ENCODE data around the gene MPEG1.

MPEG1 gene

DNA sequence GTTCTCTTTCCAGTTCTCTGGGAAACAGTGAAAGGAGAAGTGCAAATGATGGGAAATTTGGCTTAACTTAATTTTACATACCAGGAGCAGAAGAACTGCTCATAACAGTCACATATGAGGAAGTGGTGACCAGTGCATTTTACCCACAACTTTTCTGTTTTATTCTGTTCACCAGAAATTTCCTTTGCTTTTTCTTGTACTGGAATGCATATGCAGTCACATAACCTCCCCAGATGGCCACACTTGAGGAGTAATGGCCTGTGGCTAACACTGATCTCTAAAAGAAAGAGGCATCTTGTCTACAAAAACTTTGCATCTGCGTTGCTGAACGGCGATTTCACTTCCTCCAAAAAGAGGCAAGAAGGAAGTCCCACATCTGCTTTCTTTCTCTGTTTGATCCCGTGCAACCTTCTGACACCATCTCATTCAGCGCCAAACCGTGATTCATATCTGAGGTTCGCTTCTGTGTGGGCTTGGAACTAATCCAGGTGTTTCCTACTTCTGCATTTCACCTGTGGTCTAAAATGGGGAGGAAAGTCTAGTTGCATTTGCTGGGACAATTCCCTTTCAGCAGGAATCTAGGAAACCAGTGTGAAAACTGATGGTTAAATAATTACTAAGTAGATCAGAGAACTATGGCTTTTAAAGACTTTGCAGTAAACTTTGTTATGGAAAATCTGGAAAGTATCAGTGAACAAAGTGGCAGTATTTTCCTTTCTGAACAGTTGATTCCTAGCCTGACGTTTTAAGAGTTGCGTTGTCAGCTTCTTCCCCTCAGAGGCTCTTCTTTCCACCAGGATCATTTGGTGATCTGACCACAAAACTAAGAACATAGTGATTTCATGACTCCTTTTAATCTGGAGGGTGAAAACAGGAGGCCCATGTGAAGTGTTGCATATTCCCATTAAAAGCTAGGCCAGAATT, 4.2 kb upstream of the MPEG1 start:
- no peak for DNase-seq

DNA sequence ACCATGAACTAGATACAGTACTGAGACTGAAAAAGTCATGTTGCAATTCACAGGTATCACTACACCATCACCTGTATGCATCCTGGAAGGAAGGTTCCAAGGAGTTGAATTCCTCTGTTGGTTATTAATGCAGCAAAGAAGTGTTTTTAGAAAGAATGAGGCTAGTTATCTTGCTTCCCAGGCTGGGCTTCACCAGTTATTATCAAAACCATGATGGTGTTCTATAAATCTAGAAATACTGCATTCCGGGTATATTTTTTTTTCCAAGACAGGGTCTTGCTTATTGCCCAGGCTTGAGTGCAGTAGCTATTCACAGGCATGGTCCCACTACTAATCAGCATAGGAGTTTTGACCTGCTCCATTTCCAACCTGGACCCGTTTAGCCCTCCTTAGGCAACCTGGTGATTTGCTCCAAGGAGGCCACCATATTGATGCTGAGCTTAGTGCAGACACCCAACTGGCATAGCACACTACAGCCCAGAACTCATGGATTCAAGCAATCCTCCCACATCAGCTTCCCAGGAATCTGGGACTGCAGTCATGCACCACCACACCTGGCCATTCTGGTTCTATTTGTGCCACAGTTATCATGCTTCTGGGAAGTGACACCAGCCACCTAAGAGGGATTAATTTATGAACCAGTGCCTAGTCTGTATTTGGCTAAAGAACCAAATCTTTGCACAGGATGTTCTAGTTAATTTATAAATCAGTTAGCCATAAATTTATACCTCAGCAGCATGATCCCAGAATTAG, 1.6 kb upstream of the MPEG1 start:
- DNase-seq: no peak

DNA sequence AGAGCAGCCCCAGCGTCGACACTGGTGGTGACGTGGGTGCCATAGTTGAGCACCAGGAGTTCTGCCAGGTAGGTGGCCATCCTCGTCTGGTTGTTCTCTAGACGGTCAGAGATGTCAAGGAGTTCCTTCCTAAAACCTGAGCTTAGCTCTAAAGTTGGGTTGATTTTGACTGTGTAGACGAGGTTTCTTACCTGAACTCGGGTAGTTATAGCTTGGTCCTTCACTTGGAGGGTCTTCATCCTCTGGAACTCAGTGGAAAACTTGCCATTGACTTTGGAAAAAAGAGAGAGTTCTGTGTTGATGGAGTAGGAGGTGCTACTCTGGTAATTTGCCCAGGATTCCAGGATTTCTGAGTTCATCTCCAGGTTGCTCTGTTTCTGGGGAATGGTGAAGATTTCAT, 505 bp downstream of the MPEG1 start:
- no peak for DNase-seq

DNA sequence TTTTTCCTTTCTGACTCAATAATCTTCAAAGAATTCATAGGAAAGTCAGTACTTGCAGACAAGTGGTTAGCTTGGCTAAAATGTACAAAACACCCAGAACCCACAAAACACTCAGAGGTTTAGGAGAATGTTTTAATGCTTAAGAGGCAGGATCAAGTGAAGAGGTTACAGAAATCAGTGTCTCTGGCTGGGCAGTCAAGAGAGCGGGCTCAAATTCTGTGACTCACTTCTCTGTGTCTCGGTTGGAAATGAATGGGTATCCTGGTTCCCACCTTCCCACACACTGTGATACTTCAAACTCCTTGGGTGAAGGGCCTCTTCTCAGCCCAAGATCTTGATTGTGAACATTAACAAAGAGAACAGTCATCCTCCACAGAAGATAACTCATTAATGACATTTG, 3.8 kb downstream of the MPEG1 start:
- DNase-seq: no peak

DNA sequence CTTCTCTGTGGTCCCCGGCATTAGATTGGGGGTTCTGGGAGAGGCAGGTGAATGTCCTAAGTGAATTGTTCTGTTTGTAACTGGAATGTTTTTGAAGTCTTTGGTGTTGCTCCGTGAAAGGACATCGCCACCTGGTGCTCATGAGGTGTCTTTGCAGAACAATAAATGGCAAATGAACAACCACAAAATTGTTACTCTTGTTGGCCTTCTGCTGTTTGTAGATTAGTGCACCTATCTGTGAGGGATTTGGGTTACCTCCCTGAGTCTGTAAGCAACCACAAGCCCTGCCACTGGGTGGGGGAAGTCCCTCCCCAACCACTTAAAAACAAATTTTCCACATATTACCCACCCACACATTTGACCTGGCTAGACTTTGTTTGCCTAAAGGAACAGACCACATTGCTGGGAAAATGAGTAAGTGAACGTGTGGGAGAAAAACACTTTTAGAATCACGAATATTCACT, 4.7 kb downstream of the MPEG1 start:
- DNase-seq: no peak

DNA sequence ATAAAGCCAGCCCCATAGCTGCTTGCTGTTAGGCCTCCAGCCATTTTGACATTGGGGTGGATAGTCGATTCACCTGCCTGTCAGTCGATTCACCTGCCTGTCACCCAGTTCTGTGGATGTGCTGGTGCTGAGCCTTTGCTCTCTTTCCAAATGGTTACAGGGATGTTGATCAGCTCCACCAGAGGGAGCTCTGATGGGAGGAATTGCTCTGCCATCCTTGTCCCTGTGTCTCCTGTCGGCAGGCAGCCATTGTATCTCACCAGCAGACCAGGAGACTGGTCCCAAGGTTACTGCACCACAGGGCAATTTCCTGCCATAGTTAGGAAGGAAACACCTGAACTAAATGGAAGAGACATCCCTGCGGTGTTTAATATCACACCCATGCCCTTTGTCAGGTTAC, 6.1 kb downstream of the MPEG1 start:
- DNase-seq: no peak

DNA sequence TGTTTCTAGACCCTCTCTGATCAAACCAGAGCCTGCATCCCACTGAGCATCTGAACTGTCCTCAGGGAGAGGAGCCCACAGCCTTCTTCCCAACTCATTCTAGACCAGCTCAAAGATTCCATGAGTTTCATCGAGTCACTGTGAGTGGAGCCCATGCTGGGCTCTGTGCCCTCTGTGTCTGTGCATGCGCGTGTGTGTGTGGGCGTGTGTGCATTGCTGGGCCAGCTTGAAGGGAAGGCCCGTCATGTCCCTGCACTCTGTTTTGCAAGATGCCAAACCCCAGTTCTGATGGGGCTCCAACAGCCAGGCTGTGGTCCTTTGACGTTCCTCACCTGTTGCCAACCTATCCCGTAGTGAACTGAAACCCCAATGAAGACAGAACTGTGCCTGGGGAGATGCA, 7.1 kb downstream of the MPEG1 start:
- DNase-seq: no peak

DNA sequence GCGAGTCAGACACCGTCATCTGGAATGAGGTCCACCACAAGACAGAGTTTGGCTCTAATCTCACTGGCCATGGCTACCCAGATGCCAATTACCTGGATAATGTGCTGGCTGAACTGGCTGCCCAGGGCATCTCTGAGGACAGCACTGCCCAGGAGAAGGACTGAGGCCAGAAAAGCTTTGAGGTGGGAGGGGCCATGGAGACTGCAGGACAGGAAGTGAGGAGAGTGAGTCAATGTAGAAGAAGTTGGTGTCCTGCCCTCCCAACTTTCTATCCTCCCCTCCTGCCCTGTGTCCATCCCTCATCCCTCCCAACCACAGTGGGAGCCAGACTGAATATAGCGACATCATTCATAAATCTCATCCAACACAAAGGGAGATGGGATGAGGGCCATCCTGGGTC, 8.0 kb downstream of the MPEG1 start:
- DNase-seq: no peak

DNA sequence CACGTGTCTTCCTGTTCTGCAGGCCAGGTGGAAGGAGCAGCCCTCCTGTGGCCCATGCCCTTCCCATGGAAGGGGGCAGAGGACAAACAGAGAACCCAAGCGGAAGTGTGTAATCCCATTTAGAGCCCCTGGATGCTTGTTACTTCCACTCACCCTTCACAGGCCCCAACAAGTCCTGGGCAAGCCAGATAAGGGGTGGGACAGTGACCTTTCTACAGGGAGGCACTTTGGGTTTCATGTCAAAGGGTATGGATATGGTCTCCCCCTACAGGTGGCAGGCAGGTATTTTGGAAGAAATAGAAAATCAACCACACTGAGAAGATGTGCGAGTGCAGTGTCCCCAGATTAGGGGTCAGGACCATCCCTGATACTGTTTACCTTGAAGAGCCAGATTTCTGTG, 11.4 kb downstream of the MPEG1 start:
- DNase-seq: no peak

DNA sequence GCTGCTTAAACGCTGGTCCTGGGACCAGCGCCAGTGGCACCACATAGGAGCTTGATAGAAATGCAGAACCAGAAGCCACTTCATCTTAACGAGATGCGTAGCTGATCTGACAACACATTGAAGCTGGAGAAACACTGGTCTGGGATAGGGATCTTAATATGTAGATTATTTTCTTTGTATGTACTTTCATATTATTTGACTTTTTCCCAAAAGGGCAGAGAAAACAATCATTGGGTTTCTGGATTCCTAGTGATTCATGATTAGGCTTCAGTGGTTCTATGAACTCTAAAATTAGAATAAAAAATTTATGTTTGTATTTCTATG, 12.3 kb downstream of the MPEG1 start:
- DNase-seq: no peak

DNA sequence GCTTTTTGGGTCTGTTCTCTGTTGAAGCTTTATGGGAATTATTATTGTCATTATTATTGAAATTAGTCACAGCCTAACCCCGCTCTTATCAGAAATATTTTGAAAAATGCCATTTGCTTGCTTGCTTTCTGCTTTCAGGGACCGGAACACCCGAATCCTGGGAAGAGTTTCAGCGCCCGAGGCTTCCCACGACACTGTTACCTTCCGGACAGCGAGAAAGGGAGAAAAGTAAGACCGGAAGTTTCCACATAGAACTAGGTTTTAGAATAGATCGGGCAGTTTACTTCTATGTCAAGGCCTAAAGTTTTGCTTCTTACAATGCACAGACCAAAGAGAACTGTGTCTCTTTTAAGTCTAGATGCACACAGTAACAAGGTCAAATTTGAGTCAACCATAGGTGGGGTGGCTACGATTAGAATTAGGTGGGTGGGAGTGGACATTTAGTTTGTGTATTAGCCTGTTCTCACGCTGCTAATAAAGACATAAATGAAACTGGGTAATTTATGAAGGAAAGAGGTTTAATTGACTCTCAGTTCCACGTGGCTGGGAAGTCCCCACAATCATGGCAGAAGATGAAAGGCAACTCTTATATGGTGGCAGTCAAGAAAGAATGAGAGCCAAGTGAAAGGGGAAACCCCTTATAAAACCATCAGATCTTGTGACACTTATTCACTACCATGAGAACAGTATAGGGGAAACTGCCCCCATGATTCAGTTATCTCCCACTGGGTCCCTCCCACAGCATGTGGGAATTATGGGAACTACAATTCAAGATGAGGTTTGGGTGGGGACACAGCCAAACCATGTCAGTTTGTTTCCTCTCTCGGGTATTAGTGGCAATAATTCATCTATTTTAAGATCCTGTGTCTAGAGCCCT, 12.9 kb downstream of the MPEG1 start:
- DNase-seq: no peak

DNA sequence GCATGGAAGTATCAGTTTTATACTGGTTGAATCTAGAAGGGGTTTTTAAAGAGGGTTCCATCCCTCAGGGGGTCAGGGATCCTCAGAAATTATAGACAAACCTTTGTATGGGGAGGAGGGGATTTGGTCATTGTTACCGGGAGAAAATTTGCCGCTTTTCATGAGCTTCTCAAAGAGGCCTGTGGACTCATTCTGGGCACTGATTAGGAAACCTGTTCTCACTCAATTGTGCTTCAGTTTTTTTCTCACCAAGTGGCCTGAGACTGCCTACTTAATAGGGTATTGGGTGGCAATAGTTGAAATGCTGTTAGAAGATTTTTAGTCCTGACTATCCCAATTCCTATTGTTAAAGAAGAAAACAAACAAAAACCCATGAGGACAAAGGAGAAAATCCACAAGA, 14.0 kb downstream of the MPEG1 start:
- no peak for DNase-seq

DNA sequence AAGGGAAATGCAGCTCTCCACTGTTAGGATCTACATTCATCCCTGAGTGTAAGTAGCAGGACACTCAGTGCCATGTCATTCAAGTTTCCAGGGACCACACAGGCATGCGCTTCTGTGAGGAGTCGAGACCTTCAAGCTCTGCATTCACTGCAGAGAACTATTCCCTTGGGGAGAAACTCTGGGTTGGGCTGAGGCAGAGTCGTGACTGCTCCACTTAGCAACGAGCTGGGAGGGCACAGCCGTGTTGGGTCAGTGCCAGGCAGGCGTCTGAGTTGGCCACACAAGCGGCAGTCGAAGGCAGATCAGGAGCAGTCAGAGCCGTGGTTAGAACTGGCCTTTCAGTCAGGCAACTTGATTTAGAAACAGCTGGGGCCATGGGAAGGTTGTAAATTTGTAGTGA, 14.7 kb downstream of the MPEG1 start:
- DNase-seq: no peak

DNA sequence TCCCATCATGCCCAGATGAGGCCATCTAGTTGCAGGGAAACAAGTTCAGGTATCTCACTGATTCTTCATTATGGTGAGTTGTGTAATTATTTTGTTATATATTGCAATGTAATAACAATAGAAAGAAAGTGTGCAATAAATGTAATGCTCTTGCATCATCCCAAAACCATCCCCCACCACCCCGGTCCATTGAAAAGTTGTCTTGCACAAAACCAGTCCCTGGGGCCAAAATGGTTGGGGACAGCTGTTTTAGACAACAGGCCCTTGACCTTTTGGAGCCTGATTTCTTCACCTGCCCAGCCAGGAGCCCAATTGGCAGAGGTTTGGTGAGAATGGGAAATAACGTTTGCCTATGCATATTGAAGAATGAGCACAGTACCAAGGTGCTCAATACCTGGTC, 15.9 kb downstream of the MPEG1 start:
- no peak for DNase-seq

DNA sequence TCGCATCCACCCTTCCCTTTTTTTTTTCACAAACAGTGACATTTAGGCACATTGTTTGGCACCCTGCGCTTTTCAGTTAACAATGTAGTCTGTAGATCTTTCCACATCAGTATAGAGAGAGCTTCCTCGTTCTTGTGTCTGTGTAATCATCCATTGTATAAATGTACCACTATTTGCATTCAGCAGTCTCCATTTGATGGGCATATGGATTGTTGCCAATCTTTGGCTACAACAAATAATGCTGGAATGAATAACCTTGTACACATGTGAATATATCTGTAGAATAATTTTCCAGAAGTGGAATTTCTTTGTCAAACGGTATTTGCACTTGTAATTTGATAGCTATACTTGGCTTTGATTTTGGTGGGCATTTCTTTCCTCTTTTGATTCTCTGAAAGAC, 17.1 kb downstream of the MPEG1 start:
- no peak for DNase-seq

DNA sequence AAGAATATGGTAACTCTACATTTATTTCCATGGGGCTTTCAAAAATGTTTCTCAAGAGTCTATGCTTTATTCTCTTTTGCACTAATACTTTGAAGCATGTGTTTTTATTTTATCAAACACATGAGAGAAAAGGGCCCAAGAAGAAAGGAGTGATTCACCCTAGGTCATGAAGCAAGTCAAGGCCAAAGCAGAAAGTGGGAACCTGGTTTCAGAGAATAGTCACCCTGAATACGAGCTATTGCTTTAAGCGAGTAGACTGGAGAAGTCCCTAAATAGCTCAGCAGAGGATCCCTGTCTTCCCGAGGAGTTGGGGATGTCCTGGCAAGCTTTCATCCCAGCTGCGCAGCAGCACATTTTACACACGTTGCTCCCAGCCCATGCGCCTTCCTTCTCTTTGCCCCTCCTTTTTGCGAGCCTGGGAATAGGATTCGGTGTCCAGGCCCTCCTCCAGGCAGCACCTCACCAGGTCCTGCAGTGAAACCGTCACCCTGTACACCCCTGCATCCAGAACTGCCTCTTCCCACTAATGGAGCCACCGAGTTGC, 19.1 kb downstream of the MPEG1 start:
- no peak for DNase-seq

DNA sequence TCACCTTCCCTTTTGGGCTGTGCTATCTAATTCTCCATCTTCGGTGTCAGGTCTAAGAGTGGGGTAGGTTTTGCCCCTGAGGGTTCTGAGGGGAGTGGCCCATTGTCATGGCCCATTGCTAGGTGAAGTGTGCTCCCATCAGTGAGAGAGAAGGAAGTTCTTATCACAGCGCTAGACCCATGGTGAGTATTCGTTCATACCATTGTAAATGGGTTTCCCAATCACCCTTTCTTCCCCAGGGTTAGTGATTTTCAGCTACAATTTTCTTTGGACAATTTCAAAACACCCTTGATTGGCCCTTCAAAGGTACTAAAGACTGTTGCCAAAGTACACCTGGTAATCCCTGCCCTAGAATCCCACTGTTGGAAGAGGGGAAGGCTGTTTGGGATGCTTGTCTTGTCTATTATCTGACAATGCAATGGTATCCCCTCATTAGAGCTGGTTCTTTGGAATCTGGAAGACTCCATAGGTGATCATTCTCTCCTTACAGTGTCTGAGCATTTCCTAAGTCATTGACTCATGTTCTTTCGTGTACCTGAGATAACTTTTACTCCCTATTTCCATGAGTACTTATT, 20.2 kb downstream of the MPEG1 start:
- no peak for DNase-seq

DNA sequence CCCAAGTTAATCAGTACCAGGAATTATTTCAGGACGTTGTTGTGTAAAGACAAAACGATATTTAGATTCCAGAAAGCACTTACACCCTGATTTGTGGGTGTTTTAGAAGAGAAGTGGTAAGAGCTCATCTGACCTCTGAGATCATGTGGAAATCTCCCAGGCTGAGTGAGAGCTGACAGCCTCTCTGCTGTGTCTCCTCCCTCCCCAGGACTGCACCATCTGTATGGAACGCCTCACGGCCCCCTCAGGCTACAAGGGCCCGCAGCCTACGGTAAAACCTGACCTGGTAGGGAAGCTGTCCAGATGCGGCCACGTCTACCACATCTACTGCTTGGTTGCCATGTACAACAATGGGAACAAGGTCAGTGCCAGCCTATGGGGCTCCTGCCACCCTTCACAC, 20.8 kb downstream of the MPEG1 start:
- no peak for DNase-seq

DNA sequence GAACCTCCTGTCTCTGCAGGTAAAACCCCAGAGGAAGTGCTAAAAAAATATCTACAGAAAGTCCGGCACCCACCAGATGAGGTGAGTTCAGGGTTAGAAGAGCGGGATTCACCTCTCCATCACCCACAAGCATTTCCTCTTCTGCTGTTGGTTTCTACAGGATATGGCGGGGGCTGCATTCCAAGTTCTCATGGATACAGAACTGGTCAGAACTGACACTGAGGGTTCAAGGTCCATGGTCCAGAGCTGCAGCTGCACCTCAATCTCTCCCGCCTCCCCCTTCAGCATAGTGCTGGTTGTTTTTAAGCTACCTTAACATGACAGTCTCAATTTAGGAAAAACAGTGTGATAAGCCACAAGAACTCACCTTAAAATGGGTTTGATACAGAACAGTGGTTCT, 21.6 kb downstream of the MPEG1 start:
- DNase-seq: no peak

DNA sequence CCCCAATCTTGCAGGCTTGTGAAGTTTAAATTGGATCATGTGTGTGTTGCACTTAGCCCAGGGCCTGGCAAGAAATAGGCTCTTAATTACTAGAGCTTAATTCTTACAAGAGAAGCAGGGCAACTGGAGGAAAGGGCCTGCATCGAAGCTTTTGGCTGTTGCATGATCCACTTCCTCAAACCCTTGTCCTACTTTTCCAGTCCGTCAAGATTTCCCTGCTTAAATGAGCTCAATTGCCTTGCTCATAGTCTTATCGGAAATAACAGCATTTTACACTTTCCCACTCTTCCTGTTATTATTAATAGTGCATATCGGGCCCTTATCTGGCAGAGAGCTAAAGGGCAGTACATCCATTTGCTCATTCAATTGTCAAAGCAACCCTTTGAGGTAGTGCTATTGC, 22.7 kb downstream of the MPEG1 start:
- DNase-seq: no peak

DNA sequence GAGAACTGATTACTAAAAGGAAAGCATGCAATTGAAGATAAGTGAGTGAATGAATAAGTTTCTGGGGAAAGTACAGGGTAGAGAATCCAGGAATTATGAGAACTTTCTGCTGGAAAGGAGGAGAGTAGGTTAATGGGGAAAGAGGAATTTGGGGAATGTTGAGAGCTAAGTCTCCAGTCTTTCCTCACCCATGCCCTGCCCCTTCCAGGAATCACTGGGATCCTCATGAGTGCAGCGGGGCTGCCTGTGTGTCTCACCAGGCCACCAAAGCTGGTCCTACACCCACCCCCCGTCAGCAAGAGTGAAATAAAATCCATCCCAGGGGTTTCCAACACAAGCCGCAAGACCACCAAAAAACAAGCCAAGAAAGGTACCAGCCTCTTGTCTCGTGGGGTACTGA, 23.8 kb downstream of the MPEG1 start:
- DNase-seq: no peak

DNA sequence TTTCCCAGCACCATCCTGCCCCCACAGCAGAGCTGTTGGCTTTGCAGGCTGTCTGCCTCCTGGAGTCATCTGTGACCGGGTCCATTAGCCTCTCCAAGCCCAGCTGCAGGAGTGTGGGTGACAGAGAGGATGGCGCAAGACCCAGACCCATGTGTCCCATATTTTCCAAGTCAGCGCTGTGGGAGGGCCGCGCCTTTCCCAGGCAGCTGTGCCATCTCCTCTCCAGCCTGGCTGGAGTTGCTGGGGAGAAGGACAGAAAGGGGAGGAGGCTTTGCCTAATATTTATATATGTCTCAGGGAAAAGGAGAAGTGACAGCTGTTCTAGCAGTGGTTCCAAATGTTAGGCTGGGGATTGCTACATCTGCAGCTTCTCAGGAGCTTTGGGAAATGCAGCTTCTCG, 25.1 kb downstream of the MPEG1 start:
- no peak for DNase-seq

DNA sequence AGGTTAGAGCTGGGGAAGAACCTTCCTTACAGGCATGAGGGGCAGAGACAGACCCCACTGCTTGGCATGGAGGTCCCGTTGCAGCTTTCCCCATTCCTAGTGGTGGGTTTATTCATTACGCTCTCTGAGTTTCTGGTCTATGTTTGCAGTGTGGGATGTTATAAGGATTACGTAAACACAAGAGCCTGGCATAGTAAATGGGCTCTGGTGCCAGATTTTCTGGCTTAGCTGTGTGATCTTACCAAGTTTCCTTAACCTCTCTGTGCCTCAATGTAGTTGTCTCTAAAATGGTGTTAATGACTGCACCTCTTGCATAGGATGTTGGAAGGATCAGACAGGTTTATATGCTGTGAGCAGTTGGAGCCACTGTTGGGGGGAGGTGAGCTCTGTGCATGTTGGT, 25.7 kb downstream of the MPEG1 start:
- no peak for DNase-seq
